Bronchial epithelial cell (primary cell): ENCODE results near the gene CHIA. TPM values are rescaled to one million over a fixed set of nuclear protein-coding genes. Genes with fewer than 3 reads are reported as not detected.

Experiments used
- DNase-seq: peaks from one replicate; pipeline ENCODE4 v3.0.0-alpha.2; 2010; ENCODE audit warnings: low read depth
- FAIRE-seq: peaks from 2 replicates; lab custom pipeline; 2011; peaks lifted over from hg19 to GRCh38; lab: Jason Lieb, UNC
- H3K27me3 ChIP-seq: 2 replicates; pipeline ENCODE4 v1.5.1; 2011; ENCODE audit warnings: low read length; ENCODE audit not compliant: control insufficient read depth, insufficient read depth
- H3K36me3 ChIP-seq: 2 replicates; pipeline ENCODE4 v1.5.1; 2011; ENCODE audit warnings: low read length; ENCODE audit not compliant: control insufficient read depth, insufficient read depth
- H3K4me3 ChIP-seq: 2 replicates; pipeline ENCODE4 v1.5.1; 2011; ENCODE audit warnings: mild to moderate bottlenecking, low read depth, low read length, control low read depth
- total RNA-seq: library from RNA; depleted of rRNA; stranded (reverse); fragments of >200 nt; gene quantifications from 2 replicates; pipeline ENCODE4 v1.2.1, GENCODE V29; 2014
- TF ChIP-seq, protein P1 (sequence below): IDR thresholded peaks from 2 replicates; pipeline ENCODE4 v1.5.1; 2011; ENCODE audit warnings: mild to moderate bottlenecking, moderate library complexity, low read length, control low read depth, inconsistent platforms; ENCODE audit not compliant: insufficient read depth, severe bottlenecking

CHIA gene
- total RNA-seq, 1 donor from 2014 or later = not detected

DNA sequence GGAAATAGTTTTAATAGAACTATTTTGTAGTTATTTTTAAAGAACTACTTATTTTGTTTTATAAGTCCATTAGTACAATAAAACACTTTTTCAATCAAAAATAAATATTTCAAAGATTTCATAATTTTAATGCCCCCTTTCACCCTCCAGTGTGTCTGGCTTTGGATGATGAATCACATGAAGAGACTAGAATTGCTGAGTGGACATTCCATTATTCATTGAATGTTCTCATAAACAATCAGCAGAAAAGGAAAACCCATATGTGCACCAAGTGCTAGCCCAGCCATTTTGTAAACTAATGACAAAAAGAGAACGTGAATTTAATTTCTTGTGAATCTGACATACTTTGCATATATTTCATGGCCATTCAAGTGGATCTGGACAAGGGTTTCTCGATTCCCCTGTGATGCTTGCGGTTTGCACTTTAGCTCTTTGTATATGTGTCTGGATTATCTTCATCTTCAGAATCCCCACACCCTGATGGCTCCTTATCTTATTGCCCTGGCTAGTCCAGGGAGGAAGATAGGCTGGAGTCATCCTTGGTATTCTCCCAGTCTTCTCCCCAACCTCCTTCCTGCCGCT, 20.7 kb upstream of the CHIA start:
- Histone ChIP-seq H3K4me3 (no peak overlapping the region), H3K27me3 (peaks cover 9% of the 10 kb centered on the region), H3K36me3 (no peaks in the 10 kb centered on the region)
- TF ChIP-seq, protein P1, sequence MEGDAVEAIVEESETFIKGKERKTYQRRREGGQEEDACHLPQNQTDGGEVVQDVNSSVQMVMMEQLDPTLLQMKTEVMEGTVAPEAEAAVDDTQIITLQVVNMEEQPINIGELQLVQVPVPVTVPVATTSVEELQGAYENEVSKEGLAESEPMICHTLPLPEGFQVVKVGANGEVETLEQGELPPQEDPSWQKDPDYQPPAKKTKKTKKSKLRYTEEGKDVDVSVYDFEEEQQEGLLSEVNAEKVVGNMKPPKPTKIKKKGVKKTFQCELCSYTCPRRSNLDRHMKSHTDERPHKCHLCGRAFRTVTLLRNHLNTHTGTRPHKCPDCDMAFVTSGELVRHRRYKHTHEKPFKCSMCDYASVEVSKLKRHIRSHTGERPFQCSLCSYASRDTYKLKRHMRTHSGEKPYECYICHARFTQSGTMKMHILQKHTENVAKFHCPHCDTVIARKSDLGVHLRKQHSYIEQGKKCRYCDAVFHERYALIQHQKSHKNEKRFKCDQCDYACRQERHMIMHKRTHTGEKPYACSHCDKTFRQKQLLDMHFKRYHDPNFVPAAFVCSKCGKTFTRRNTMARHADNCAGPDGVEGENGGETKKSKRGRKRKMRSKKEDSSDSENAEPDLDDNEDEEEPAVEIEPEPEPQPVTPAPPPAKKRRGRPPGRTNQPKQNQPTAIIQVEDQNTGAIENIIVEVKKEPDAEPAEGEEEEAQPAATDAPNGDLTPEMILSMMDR = no peak
- no peak for FAIRE-seq
- DNase-seq = peak; percentile 10

DNA sequence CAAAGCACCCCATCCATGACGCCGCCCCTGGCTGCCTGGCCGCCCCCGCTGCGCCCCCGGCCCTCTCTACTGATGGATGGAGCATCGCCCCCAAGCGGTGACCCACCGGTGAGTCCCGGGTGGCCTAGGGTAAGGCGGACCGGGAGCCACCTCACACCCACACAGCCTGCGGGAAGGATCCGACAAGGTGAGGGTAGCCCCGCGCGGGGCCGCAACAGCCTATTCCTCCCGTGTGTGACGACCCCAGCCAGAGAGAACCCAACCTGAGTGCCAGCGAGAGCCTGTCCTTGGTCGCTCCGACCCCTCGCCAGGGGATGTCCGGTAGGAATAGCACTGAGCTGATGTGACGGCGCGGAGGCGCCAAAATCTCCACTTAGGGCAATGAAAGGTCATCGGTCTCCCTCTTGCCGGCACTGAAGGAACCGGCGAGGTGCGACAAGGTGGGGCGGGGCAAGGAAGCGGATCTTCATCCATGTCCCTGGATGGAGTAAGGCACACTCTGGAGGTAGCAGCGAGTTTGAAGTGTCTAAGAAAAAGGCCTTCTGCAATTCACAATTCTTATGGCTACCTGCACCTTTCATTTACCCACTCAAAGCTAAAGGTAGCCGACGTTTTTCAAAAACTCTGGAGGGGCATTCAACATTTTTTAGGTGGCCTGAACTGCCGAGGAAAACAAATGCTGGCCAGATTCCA, 19.7 kb upstream of the CHIA start:
- Histone ChIP-seq H3K27me3 (peaks cover 9% of the 10 kb centered on the region), H3K36me3 (no peaks in the 10 kb centered on the region), H3K4me3 (no peak overlapping the region)
- no peak for DNase-seq
- TF ChIP-seq, protein P1 = no peak
- no peak for FAIRE-seq

- DNase-seq (no peak), FAIRE-seq (no peak)
- Histone ChIP-seq H3K36me3 (no peaks in the 10 kb centered on the region), H3K27me3 (peaks cover 9% of the 10 kb centered on the region), H3K4me3 (no peak overlapping the region)
- TF ChIP-seq, protein P1 = no peak
Observed at GRCh38 chr1:111271464-111271801, 19.2 kb upstream of the CHIA start.

DNA sequence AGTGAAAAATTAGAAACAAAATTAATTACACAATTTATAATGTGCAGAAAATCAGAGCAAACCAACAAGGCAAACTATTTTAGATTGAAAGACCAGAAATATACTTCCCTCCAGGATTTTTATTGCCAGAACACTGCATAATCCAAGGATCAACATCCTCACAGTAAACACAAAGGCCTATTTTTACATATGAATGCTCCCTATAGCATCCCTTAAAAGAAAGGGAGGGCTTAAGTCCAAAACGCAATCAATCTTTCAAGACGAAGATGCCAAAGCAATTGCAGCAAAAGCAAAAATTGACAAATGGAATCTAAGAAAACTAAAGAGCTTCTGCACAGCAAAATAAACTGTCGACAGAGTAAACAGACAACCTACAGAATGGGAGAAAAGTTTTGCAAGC, 18.6 kb upstream of the CHIA start:
- Histone ChIP-seq H3K4me3 (no peak overlapping the region), H3K36me3 (no peaks in the 10 kb centered on the region), H3K27me3 (peaks cover 9% of the 10 kb centered on the region)
- FAIRE-seq (no peak), DNase-seq (no peak)
- TF ChIP-seq, protein P1 = no peak

GRCh38 chr1:111274653-111275052, 16.0 kb upstream of the CHIA start:
- FAIRE-seq (no peak), DNase-seq (no peak)
- H3K27me3 ChIP-seq = peaks cover 9% of the 10 kb centered on the region
- no peaks in the 10 kb centered on the region for H3K36me3 ChIP-seq
- H3K4me3 ChIP-seq = no peak overlapping the region
- TF ChIP-seq, protein P1 = no peak
